ENCODE results near the gene FECH.

FECH gene

DNA sequence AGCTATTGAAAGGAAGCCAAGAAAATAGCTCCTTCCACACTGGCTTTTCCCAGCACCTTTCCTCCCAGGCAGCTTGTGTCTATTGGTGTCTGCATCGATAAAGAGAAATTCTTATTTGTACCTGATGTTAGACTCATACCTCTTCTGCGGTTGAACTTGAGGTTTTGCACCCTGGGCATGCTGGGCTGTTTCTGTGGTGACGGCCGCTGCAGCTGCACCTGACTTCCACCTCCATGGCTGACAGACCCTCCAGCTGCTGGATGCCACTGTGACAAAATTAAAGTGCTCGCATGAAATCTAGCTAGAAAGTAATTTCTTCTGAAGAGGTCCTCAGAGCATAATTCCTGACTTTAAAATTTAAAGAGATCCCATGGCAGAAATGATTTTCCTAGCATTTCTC is 6.6 kb downstream of the FECH start:
- no peak for DNase-seq

DNA sequence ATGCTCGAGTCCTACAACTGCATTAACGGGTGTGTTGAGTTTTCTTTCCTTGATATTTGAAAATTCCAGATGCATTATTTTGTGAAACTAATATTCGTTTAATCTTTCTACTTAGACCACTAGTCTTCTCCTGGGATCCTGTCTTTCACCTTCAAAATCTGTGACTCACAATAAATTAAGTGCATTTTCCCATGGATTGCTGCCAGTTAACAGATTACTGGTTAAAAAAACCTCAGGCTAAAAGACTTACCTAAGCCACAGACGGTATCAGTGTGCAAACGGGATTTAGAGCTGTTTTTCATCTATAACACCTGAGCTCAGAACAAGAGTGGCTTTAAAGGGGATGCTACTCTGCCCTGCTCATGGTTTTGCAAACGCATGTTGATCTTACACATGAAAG is 10.2 kb downstream of the FECH start:
- no peak for DNase-seq

DNA sequence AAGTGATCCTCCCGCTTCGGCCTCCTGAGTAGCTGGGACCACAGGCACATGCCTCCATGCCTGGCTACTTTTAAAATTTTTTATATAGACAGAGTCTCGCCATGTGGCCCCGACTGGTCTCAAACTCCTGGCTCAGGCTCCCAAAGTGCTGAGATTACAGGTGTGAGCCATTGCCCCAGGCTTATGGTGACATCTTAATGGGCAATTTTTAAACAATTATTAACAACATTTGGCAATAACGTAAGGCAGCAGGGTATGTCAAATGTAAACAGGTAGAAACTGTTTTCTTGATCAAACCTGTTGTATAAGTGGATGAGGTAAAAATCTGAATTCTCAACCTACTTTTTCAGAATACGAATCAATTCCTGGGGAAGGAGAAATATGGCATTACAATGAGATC is 11.0 kb downstream of the FECH start:
- no peak for DNase-seq

DNA sequence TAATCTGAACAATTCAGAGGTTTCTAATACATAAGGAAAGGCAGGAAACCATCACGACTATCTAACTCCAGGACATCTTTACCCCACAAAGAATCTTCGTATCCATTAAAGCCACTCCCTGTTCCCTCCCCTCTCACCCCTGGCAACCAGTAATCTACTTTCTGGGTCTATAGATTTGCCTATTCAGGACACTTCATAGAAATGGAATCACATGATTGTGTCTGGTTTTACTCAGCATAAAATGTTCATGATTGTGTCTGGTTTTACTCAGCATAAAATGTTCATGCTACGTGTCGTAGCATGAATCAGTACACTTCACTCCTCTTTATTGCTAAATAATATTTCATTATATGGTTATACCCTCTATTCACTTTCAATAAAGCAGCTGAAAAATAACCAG is 11.6 kb downstream of the FECH start:
- DNase-seq = no peak

DNA sequence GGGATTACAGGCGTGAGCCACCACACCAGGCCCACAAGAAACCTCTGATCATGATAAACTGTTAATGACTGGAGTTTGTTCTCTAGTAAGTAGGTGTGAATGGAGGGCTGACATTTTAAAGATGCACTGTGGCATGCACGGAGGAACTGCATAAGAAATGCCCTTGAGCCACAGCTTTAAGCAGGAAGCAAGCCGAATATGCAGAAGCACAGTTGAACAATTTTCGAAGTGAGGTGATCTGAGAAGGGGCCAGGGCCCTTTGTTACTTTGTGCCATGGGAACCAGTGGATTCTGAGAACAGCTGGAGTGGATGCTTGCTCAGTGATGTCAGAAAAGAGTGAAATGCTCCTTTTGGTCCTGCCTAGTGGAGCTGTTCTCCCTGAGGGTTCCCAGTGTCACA is 16.3 kb downstream of the FECH start:
- no peak for DNase-seq

DNA sequence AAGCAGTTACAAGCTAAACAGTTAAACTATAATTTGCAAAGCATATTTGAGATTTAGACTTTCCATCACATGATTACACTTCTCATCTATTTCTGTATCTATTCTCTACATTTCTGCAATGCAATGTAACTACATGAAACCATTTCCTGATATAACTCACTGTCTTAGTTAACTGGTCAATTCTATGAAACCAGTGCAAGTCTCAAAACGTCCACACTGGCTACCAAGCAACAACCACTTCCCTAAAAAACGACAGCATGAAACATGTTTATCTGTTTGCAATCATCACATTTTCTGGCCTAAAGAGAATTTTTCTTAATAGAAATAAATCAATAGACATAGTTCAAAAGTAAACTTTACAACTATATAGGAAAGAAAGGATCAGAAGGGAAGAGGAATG is 17.4 kb downstream of the FECH start:
- no peak for DNase-seq

DNA sequence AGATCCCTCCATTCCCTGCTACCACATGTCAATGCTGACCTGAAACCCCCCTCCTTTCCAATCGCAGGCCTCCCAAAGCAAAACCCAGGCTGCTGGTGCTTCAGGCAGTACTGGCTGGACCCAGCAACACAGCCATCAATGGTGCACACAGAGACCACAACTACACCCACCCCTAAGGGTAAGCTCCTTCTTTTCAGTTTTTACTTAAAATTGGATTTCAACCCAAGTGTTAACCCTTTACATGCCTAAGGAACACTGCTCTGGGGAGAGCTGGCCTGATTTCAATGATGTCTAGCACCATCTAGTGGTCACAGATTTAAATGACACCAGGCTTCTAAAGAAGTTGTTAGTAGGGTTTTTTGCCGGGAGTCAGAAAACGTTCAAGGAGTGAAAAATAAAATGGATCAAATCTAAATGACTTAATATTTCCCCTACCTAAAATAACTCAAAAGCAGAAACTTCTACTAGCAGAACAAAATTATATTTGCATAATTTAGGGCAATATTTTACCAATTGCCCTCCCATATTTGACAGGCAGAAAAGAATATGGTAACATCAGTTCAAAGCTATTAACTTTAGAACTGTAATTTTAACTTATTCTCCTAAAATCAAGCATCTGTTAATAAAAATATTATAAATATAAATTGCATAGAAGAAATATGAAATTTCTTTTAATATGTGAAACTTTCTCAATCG is 24.6 kb downstream of the FECH start:
- DNase-seq = no peak

DNA sequence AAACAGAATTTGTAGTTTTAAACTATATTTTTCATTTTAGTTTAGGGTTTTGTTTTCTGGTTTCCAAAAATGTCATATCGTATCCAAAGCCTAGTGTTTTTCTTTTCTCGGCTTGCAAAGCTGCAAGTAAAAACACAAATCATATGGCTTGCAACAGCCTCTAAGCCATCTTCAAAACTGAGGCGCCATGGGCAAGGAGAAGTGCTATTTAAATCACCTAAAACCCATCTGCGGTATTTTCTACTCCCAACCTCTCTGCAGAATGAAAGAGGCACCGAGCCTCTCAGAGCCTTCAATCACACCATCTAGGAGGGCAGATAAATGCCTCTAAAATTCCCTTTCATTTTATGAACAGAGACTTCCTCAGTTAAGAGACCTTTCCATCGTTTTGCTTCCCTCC is 25.2 kb downstream of the FECH start:
- no peak for DNase-seq

DNA sequence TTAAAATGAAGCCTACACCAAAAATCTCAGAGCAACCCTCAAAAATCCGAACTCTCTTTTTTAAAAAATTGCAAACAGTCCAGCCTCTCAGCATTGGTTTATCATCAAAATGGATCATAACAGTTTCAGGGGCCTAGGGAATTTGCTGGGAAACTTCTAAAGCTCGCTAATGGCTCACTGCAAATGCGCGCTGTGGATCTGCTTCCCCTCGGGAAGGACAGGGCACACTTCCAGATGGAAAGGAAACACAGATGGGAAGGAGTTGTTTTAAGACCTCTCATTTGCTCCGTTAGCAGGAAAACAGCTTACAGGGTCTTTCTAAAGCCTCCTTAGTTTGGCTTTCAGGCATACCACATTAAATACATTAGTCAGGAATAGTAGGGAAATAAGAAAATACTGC is 27.2 kb downstream of the FECH start:
- no peak for DNase-seq

DNA sequence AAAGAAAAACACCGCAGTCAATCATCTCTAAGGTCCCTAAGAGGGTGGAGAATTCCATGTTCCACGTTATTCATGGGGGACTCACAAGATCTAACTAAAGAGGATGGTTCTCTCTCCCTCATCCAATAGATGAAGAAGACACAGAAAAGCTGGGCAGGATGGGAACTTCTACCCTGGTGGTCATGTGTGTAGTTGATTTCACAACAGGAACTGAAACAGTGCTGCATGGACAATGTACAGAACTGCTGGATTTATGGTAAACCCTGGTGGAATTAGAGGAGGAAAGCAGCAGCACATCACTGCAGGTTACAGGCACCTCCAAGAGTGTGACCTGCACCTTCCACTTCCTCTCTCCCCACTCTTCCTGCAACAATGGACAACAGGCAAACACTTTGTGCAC is 31.4 kb downstream of the FECH start:
- DNase-seq = no peak

DNA sequence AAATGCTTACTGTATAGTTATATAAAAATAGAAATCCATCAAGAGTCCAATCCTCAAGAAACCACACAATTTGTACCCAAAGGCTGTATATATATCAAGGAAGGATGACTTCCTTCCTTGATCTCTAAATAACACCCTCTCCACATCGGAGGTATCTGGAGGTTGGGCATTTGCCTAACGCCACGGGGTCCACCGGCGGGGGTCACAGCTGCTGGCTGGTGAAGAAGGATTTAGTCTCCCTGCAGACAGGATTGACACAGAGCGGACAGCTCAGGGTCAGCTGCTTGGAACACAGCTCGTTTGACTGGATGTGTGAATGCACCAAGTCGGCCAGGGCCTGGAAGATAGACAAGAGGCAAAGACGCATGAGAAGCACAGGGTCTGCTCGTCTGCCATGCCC is 36.0 kb downstream of the FECH start:
- no peak for DNase-seq

DNA sequence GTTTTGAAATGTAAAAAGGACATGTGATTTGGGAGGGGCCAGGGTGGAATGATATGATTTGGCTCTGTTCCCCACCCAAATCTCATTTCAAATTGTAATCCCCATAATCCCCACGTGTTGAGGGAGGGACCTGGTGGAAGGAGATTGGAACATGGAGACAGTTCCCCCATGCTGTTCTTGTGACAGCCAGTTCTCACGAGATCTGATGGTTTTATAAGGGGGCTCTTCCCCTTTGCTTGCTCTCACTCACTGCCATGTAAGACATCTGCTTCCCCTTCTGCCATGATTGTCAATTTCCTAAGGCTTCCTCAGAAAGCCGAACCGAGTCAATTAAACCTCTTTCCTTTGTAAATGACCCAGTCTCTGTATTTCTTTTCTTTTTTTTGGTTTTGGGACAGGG is 39.2 kb downstream of the FECH start:
- DNase-seq = no peak

DNA sequence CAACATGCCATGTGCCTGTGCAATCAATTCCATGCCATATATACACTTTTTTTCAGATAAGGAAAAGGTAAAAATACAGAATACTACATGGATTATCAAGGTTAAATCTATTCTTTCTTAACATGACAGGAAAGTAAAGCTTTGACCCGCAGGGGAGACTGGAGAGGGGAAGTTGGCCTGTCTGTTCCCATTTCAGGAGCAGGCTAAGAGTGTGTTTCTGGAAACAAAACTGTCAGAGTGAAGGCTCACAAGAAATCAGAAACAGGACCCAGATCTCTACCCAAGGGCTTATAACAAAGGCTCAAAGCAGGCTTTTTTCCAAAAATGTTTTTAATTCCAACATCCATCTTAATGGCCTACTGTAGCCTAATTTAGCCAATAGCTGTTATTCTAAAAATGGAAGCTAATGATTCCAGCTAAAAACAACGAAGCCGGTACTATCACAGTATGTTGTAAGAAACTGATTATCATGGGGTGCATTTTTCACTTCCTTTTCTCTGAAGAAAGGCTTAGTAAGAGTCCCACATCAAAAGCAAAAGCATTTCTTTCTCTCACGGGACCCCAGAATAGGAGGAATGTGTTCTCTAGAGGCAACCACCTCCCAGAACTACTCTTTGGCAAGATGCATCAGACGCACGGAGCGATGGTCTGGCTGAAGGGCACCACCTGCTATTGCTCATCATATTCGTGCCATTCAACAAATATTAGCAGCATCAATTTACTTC is 41.4 kb downstream of the FECH start:
- no peak for DNase-seq

DNA sequence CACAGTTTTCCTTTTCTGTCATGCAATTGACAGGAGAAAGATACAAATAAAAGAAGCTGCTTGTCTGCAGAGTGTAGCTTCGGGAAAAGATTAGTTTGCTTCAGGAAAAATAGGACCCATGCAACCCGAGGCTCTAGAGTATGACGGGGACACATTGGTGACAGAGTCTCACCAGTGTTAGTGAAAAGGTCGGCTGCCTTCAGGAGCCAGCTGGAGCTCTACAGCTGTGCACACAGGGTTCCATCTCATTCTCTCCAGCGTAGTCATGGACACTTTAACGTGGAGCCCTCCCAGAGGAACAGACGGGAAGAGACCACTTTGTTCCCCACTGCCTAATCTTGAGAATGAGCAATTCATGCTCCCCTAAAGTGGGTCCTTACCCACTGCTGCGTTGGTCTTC is 42.9 kb downstream of the FECH start:
- no peak for DNase-seq

DNA sequence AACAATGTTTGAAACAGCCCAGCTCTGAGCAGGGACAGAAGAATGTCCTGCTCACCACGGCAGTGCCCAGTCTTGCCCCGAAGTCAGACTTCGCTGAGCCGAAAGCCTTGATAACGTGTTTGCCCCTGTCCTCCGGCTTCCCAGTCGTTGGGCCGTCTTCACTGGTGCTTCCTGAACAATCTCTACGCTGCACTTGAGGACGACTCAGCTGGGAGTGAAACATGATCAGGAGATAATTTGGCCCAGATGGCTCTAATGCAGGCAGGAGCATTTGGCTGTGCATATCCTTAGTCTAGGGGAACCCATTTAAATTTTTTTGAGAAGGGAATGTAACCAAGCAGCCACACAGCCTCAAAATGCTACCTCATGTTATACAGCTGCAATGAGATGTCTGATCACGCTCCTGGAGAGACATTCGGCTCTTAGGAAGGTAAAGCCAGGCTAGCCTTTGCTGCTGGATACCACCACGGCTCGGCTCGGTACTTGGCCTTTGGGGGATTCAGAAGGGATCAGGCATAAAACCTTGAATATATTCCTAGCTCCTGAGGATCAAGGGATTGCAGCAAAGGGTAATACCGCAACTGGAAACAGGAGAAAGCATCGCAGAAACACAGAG is 43.6 kb downstream of the FECH start:
- DNase-seq = no peak

DNA sequence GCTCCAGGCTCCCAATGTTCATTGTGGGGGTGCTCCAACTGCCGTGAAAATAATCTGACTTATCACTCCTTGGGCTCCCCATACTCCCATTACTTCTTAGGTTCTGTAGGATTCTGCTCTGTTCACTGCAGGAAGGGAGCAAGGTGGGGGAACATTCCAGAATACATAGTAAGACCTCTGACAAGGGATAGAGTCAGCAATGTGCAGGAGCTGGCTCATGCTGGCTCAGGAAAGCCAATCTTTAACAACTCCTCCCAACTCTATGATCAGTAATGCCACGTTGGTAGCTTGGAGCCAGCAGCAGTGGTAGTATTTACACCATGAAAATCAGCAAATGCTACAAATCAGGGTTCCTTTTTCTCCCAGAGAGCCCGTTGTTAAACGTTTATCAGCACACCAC is 44.4 kb downstream of the FECH start:
- DNase-seq = no peak

DNA sequence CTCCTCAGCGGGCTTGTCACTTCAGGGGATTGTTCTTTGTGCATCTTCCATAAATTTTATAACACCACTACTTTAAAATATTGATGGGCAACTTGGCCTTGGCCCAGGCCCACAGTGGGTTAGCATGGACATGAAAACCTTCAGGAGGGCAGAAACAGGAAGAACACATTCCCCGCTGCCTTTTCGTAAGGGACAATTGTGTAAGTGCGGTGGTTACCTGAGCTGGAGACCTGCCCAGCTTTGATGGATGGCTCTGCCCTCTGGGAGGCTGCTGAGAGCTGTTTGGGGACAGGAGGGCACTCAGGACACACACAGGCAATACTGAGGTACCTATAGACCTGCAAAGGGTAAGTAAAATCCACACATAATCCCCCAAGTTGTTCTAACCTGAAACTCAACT is 46.8 kb downstream of the FECH start:
- DNase-seq = no peak

DNA sequence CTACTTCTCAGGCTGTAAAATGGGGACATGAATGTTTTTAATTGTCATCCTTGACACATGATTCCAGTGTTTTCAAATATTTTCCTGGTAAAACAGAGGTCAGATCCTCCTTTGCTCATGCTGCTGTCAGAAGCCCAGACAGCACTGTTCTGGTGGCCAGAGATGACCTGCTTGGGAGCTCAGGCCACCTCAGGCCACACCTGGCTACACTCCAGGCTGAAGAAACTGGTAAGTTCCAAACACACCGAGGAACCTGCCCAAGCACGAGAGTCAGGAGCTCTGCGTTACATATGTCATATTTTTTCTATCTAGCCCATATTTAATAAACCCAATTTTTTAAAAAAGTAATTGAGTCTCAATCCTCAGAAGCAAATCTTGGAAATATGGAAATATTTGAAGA is 47.9 kb downstream of the FECH start:
- no peak for DNase-seq

DNA sequence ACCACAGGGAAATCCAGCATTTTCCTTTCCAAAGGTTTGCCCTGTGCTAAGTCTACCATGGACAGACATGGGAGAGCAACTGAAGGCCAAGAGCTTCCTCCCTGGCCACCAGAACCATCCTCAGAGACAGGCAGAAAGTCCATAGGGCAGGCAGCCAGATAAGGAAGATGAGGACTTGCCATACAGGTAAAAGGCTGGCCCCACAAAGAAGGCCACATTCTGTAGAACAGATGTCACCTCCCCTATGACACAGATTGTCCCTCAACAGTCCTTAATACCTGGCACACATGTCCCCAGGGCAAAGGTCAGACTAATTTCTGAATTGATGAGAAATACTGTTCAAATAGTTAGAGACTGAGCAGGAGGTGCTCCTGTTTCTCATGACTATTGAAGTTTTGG is 52.0 kb downstream of the FECH start:
- no peak for DNase-seq

DNA sequence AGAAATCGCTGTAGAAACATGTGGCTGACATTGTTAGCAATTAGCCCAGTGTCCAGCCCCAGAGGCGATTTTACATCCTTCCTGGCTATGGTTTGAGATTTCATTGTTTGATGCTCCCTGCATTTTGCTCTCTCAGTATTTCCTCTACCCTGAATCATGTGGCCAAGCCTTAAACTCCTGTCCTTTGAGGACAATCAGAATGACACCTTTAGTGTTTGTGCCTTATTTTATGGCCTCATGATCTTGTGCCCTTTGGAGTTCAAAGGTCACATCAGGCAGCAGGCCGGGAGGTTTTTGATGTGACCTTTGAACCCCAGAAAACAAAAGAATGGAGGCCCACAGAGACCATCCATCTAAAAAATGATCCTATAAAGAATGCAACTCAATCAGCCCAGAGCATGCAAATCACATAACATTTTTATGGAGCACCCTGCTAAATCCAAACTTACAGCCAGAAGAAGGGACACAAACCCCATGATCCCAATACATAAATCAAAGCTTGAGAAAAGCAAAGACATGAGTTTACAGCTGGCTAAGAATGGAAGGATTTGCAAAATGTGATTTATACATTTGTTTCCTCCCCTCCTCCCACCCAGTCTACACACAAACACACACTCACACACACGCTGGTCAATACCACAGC is 52.5 kb downstream of the FECH start:
- DNase-seq = no peak

DNA sequence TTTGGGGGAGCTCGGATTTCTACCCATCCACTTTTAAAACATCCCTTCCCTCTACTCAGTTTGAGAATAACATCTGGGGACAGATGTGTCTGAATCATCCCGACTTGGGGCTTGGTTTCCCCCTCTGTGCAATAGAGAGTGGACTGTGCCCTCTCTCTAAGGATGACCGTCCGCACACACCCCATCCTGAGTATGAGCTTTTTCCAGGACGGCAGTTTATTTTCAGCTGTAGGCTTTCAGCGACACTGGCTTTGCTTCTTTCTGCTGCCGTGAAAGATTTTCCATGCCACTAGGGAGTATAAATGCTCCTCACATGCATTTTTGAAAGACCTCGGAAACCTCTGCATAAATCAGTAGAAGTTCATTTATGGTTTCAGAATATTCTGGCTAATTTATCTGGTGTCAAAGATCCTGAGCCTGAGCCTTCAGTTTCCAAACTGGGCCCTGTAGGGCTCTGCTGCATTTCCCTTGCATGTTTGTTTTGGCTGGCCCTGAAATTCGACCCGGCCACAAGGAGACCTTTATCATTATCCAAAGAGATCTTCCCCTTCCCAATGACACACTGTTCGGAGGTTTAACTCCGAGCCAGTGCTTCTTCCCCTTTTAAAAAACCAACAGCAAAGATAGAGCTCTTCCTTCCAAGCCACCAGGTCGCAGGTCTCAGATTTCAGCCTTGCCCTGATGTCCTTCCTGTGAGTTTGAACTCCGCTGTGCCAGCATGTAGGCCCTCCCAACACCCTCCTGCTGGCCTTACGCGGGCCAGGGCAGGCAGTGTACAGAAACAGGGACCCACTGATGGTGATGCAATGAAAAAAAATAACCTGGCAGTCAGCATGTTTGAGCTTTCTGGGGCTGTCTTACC is 53.3 kb downstream of the FECH start:
- DNase-seq = no peak

DNA sequence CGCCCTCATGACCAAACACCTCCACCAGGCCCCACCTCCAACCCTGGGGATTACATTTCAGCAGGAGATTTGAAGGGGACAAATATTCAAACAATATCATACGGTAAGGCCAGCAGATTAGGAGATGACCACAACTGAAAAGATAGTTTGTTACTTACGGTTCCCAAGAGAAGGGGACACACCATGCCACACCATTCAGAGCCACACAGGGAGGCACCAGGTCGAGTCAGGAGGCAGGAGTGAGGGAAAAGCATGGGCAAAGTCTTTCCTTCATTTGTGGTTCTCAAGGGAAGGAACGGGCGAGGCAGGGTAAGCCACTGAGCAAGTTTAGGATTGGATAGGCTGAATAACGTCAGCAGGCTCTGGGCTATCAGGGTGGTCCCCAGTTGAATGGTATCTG is 57.4 kb downstream of the FECH start:
- DNase-seq = no peak
